ACHN (cell line): Measurements from ENCODE around the gene UTP14A.
"Not testable (repeated sequence)": the region's sequence is repeated elsewhere in the genome, so short reads cannot be mapped to it uniquely, and the experiment has no call there.

Source experiments
- DNase-seq: peaks from one replicate; pipeline ENCODE4 v3.0.0-alpha.2; 2015
- in situ Hi-C: cut with HindIII; loops from 2 replicates; pipeline ENCODE4 v1.10.0; 2017; ENCODE audit warnings: low sequenced_read_pairs, low pct_ligation_motif_present, low pct_unique_long_range_greater_than_20kb

Gene UTP14A

GRCh38 chrX:129905787-129906580 lies at the start of gene UTP14A:
TSS of gene UTP14A (plus strand) at chrX:129906164. CDS start at chrX:129906211, 47 bp downstream.
- DNase-seq = peak; percentile 85
- in situ Hi-C loops = no loop called here

DNA sequence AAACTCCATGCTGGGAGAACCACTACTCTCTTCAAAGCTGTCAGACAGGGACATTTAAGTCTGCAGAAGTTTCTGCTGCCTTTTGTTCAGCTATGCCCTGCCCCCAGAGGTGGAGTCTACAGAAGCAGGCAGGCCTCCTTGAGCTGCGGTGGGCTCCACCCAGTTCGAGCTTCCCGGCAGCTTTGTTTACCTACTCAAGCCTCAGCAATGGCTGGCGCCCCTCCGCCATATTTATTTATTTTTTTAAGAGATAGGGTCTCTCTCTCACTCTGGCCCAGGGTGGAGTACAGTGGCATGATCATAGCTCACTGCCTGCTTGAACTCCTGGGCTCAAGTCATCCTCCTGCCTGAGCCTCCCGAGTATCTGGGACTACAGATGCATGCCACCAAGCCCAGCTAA lies 46.8 kb upstream of the UTP14A start:
- DNase-seq, in situ Hi-C loops: not testable (repeated sequence)

- DNase-seq, in situ Hi-C loops: not testable (repeated sequence)
Measured at GRCh38 chrX:129866321-129866720, 39.6 kb upstream of the UTP14A start.

DNA sequence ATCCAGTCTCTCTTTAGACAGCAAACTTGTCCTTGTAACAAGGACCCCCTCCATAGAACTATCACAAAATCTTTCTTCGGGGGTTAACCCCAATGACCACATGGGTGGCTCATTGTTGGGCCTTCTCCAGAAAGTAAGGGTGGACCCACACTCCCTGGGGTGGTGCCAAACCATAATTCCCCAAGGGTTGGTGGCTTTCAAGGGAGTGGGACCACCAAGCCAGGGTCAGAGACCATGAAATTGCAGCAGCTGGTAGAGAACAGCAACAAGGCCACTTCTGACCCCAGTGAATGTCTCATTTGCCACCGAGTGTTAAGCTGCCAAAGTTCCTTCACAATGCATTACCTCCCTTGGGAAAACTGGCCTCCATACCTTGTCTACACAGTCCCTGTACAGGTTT lies 33.4 kb upstream of the UTP14A start:
- in situ Hi-C loops = no loop called here
- DNase-seq = no peak

- peak; percentile 49 for DNase-seq
- in situ Hi-C loops = no loop called here
Measured at GRCh38 chrX:129875669-129876068, 30.3 kb upstream of the UTP14A start.

DNA sequence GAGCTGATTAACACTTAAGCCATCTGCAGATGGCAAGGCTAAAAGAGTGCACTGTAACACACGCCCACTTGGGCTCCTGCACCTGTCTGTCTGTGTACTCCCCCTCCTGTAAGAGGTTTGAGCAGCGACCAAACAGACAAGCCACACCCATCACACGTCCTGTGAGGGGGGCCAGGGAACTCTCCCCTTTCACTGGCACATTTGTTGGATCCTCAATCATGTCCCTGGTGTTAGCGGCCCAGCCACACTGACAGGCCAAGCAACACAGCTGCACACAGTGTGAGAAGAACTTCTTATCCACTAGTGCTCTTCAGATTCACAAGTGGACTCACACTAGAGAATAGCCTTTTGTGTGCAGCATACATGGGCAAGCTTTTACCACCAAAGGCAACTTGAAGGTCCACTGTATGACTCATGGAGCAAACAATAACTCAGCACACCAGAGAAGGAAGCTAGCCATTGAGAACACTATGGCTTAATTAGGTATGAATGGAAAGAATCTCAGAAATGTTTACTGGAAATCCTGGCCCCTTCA lies 29.1 kb upstream of the UTP14A start:
- in situ Hi-C loops = no loop called here
- DNase-seq = peak; percentile 25

GRCh38 chrX:129877401-129877800 lies 28.6 kb upstream of the UTP14A start:
- in situ Hi-C loops = no loop called here
- no peak for DNase-seq

GRCh38 chrX:129900054-129900453 lies 5.9 kb upstream of the UTP14A start:
- in situ Hi-C loops = no loop called here
- no peak for DNase-seq

- in situ Hi-C loops = no loop called here
Measured at GRCh38 chrX:129908636-129909035, 2.7 kb downstream of the UTP14A start.

GRCh38 chrX:129925305-129926092 lies 19.5 kb downstream of the UTP14A start:
- peak; percentile 55 for DNase-seq
- in situ Hi-C loops = no loop called here

More at GRCh38 chrX:129908636-129909035, 2.7 kb downstream of the UTP14A start:
- no peak for DNase-seq

DNA sequence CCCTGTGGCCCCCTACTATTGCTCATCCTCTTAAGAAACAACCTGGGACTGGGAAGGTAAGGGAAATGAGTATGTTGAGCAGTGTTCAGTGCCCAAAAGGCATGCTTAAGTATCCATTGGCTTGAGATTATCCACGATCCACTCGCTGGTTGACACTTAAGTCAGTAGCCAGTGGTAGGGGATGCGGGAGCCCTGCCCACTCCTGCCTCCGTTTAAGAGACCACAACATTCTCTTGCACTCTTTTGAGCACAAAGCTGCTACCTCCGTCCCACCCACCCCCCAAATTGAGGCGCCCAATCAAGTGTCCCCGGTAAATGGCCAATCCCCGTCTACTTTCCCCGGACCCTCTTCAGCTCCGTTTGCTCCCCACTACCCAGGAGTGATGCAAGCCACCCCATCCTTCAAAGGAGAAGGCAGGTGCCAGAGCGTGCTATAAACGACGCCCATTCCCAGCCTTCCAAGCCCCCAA lies 25.0 kb downstream of the UTP14A start:
- in situ Hi-C loops = no loop called here
- no peak for DNase-seq

DNA sequence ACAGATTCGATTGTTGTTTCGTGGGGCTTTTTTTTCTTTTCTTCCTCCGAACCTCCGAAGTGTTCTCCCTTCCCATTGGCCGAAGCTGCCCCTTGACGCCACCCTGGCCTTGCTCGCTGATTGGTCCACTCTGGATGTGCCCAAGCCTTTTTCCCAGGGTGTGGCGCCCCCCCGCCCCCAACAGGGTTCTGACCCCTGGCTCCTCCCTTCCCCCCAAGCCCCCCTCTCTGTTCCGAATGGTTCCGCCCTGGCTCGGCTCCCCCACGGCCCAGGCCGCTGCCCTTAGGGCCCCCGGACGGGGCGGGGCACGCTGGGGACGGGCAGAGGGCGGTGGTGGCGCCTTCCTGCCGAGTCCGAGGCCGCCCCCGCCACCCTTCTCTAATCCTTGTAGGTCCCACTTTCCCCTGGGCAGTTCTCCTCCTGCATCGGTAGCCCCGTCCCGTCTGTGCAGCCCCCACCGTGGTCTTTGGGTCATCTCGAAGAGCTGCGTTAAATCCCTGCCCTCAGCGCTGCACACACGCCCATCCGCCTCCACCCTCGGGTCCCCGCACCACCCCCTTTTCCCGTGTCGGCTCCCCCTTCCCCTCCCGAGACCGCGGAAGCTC lies 25.5 kb downstream of the UTP14A start:
- in situ Hi-C loops = no loop called here
- peak; percentile 84 for DNase-seq

- in situ Hi-C loops = no loop called here
Measured at GRCh38 chrX:129932016-129932820, 26.3 kb downstream of the UTP14A start.

GRCh38 chrX:129932821-129933321 lies 26.9 kb downstream of the UTP14A start:
- in situ Hi-C loops = no loop called here
- DNase-seq = no peak

More at GRCh38 chrX:129932016-129932820, 26.3 kb downstream of the UTP14A start:
- DNase-seq = peak; percentile 81

DNA sequence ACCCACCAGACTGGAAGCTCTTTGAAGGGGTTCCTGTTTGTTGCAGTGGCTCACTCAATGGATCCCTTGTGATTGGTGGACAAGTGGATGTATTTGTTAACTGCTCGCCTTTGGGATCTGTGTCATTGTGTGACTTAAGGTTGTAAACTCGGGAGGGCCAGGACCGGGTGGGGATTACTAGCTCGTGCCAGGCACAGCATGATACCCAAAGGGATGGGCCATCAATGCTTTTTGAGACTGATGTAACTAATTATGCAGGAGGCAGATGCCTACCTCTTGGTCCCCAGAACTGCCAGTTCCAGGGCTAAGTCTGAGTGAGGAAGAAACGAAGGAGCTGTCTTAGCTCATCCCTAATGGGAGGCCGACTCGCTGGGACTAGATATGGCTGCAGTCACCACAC lies 27.7 kb downstream of the UTP14A start:
- in situ Hi-C loops = no loop called here
- no peak for DNase-seq

GRCh38 chrX:129934461-129934860 lies 28.5 kb downstream of the UTP14A start:
- no peak for DNase-seq
- in situ Hi-C loops = no loop called here

GRCh38 chrX:129934952-129935351 lies 29.0 kb downstream of the UTP14A start:
- in situ Hi-C loops = no loop called here
- DNase-seq = no peak

- no peak for DNase-seq
- in situ Hi-C loops = no loop called here
Measured at GRCh38 chrX:129938081-129938480, 32.1 kb downstream of the UTP14A start.
